ENCODE data around the gene KCNH6. TPM values are rescaled to one million over a fixed set of nuclear protein-coding genes. Genes with fewer than 3 reads are reported as not detected.

KCNH6 gene
- total RNA-seq, 2 experiments from 2014 or later, result not detected

DNA sequence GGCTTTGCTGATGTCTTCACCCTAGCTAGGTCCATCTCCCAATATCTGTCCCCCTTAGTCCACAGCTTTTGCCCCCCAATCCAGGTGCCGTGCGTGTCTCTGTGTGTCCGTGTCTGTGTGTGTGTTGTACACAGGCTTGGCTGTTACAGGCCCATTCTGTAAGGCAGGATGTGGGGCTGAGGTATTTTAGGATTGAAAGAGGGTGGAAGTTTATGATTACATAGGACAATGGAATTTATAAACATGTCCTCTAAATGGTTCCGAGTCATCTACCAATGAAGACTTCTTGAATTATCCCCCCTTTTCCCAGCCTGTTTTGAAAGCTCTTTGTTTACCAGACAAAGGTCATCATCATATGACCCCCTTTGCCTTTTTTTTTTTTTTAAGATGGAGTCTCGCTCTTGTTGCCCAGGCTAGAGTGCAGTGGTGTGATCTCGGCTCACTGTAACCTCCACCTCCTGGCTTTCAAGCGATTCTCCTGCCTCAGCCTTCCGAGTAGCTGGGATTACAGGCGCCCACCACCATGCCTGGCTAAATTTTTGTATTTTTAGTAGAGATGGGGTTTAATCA, 24.4 kb upstream of the KCNH6 start:
- Mint-ChIP-seq H3K27ac (no peak overlapping the region), H3K4me3 (no peak overlapping the region), H3K27me3 (peaks cover 4% of the 10 kb centered on the region), H3K36me3 (no peaks in the 10 kb centered on the region), H3K4me1 (ENCODE audit: low read depth) (no peaks in the 10 kb centered on the region), H3K9me3 (no peaks in the 10 kb centered on the region)
- POLR2A ChIA-PET, result no interaction called here
- DNase-seq, result no peak
- intact Hi-C loops (cut with micrococcal nuclease), result no loop called here
- CTCF ChIA-PET, result interaction anchor here (1.1 to 1.2 kb wide), 2 partner anchors 20 to 131 kb away, joined by 3 read pairs; no protein-coding TSS in a partner anchor

DNA sequence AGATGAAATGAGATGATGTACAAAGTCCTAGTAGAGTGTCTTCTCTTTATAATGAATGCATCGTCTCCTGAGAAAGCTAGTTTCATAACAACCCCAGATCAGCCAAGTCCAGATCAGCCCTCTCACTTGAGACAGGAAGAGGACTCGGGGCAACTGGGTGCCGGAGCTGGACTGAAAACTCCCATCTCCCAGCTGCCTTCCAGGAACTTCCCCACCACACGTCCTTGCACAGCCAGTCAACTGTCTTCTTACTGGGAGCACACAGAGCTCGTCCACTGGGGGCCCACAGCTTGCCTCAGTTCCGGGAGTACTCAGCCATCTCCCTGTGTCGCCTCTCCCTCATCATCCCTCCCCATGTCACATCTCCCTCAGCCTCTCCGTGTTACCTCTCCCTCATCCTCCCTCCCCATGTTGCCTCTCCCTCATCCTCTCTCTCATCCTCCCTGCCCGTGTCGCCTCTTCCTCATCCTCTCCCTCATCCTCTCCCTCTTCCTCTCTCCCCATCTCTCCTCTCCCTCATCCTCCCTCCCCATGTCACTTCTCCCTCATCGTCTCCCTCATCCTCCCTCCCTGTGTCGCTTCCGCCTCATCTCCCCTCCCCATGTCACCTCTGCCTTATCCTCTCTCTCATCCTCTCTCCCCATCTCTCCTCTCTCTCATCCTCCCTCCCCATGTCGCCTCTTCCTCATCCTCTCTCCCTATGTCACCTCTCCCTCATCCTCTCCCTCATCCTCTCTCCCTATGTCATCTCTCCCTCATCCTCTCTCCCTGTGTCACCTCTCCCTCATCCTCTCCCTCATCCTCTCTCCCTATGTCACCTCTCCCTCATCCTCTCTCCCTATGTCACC, 22.4 kb upstream of the KCNH6 start:
- Mint-ChIP-seq H3K4me1 (ENCODE audit: low read depth) (no peaks in the 10 kb centered on the region), H3K4me3 (no peak overlapping the region), H3K27me3 (peaks cover 8% of the 10 kb centered on the region), H3K36me3 (peaks cover 6% of the 10 kb centered on the region), H3K9me3 (peaks cover 8% of the 10 kb centered on the region), H3K27ac (no peak overlapping the region)
- DNase-seq, result no peak
- intact Hi-C loops (cut with micrococcal nuclease), result no loop called here
- ChIA-PET CTCF (no interaction called here), POLR2A (no interaction called here)

DNA sequence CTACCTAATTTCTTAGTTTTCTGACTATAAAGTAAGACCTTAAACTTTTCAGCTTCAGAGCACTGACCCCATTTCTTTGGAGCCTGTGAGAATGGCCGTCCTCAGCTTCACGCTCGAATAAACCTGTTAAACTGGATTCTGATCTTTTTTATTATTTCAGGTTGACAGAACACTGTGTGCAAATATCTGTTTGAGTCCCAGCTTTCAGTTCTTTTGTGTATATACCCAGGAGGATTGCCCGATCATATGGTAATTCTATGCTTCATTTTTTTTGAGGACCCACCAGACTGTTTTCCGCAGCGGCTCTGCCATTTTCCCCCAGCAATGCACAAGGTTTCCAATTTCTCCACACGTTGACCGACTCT, 19.8 kb upstream of the KCNH6 start:
- H3K9me3 Mint-ChIP-seq, result peaks cover 9% of the 10 kb centered on the region
- H3K4me1 Mint-ChIP-seq (ENCODE audit: low read depth), result no peaks in the 10 kb centered on the region
- CTCF ChIA-PET, result interaction anchor here (0.6 to 1.2 kb wide), 3 partner anchors 24 to 109 kb away, joined by 3 to 7 read pairs (median 3); no protein-coding TSS in a partner anchor
- peak overlapping the region; percentile 39 for H3K27ac Mint-ChIP-seq
- peaks cover 7% of the 10 kb centered on the region for H3K36me3 Mint-ChIP-seq
- DNase-seq, result no peak
- no peak overlapping the region for H3K4me3 Mint-ChIP-seq
- intact Hi-C loops (cut with micrococcal nuclease), result no loop called here
- H3K27me3 Mint-ChIP-seq, result peaks cover 20% of the 10 kb centered on the region
- POLR2A ChIA-PET, result no interaction called here

DNA sequence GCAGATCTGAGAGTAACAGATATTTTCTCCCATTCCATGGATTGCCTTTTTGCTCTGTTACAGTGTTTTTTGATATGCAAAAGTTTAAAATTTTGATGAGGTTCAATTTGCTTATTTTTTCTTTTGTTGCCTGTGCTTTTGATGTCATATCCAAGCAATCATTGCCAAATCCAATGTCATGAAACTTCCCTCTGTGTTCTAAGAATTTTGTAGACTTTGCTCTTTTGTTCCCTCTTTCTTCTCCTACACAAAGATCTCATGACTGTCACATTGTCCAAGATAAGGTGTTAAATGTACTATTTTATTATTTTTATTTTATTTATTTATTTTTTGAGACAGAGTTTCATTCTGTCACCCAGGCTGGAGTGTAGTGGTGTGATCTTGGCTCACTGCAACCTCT, 18.9 kb upstream of the KCNH6 start:
- Mint-ChIP-seq H3K9me3 (peaks cover 9% of the 10 kb centered on the region), H3K4me1 (ENCODE audit: low read depth) (no peaks in the 10 kb centered on the region), H3K36me3 (peaks cover 7% of the 10 kb centered on the region), H3K27ac (no peak overlapping the region), H3K4me3 (no peak overlapping the region), H3K27me3 (peaks cover 20% of the 10 kb centered on the region)
- ChIA-PET POLR2A (no interaction called here), CTCF (no interaction called here)
- no peak for DNase-seq
- intact Hi-C loops (cut with micrococcal nuclease), result no loop called here

DNA sequence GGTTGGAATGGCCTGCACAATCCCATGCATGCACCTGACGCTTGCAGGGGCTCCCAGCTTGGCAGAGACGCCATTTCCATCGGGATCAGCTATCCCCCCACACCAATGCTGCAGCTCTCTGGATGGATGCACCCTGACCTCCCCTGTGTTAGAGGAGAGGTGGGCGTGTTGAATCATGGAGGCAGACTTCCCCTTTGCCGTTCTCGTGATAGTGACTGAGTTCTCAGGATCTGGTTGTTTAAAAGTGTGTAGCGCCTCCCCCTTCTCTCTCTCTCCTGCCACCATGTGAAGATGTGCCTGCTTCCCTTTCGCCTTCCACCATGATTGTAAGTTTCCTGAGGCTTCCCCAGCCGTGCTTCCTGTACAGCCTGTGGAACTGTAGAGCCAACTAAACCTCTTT, 17.8 kb upstream of the KCNH6 start:
- Mint-ChIP-seq H3K36me3 (peaks cover 7% of the 10 kb centered on the region), H3K4me1 (ENCODE audit: low read depth) (no peaks in the 10 kb centered on the region), H3K9me3 (peaks cover 9% of the 10 kb centered on the region), H3K27ac (no peak overlapping the region), H3K27me3 (peaks cover 20% of the 10 kb centered on the region), H3K4me3 (no peak overlapping the region)
- intact Hi-C loops (cut with micrococcal nuclease), result no loop called here
- DNase-seq, result no peak
- CTCF ChIA-PET, result interaction anchor here (1.1 kb wide), 1 partner anchor 107 kb away, joined by 3 read pairs; no protein-coding TSS in a partner anchor
- POLR2A ChIA-PET, result no interaction called here

DNA sequence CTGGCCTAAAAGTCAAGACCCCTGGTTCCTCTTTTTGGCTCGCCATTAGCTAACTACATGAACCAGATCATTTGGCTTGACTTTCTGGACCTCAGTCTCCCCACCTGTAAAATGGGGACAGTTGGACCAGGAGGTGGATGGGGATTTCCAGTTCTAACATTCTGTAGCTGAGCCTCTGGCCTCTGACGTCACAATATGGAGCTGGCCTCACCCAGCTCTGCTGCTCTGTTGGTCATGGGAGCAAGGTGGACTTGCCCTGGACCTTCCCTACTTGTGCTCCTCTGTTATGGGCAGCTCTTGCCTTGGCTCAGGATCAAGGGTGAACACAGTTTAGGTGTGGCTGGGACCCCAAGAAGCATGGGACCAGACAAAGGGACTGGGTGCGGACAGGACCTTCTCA, 16.5 kb upstream of the KCNH6 start:
- H3K4me3 Mint-ChIP-seq, result no peak overlapping the region
- no peak overlapping the region for H3K27ac Mint-ChIP-seq
- intact Hi-C loops (cut with micrococcal nuclease), result no loop called here
- H3K9me3 Mint-ChIP-seq, result peaks cover 9% of the 10 kb centered on the region
- POLR2A ChIA-PET, result no interaction called here
- CTCF ChIA-PET, result interaction anchor here (0.8 kb wide), 1 partner anchor 28 kb away, joined by 3 read pairs; no protein-coding TSS in a partner anchor
- H3K4me1 Mint-ChIP-seq (ENCODE audit: low read depth), result no peaks in the 10 kb centered on the region
- H3K36me3 Mint-ChIP-seq, result peaks cover 7% of the 10 kb centered on the region
- H3K27me3 Mint-ChIP-seq, result peaks cover 20% of the 10 kb centered on the region
- no peak for DNase-seq

DNA sequence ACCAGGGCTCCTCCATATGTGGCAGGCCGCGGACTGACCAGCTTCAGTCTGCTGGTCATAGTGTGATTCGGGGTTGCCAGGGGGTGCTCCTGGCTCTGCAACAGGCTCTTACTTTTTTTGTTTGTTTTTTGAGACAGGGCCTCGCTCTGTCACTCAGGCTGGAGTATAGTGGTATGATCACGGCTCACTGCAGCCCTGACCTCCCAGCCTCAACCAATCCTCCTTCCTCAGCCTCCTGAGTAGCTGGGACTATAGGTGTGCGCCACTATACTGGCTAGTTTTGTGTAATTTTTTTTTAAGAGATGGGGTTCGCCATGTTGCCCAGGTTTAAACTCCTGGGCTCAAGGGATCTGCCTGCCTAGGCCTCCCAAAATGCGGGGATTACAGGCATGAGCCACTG, 11.8 kb upstream of the KCNH6 start:
- Mint-ChIP-seq H3K4me3 (no peak overlapping the region), H3K36me3 (no peaks in the 10 kb centered on the region), H3K4me1 (ENCODE audit: low read depth) (peaks cover 5% of the 10 kb centered on the region), H3K27me3 (peaks cover 12% of the 10 kb centered on the region), H3K9me3 (no peaks in the 10 kb centered on the region), H3K27ac (no peak overlapping the region)
- intact Hi-C loops (cut with micrococcal nuclease), result no loop called here
- POLR2A ChIA-PET, result no interaction called here
- CTCF ChIA-PET, result no interaction called here
- DNase-seq, result no peak

DNA sequence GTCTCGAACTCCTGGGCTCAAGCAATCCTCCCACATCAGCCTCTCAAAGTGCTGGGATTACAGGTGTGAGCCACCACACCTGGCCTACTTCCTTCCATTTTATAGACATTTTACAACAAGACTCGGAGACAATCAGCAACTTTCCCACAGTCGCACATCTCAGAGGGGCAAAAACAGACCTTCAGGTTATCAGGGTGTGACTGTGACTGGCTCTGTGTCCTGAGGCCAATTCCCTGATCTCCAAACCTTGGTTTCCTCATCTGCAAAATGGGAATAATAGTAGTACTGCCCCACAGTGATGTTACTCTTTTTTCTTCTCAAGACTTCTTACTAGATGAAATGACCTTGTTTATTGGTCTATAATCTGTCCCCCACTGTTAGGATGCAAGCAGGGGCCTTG, 10.8 kb upstream of the KCNH6 start:
- H3K27ac Mint-ChIP-seq, result no peak overlapping the region
- POLR2A ChIA-PET, result no interaction called here
- CTCF ChIA-PET, result no interaction called here
- DNase-seq, result no peak
- peaks cover 6% of the 10 kb centered on the region for H3K27me3 Mint-ChIP-seq
- intact Hi-C loops (cut with micrococcal nuclease), result no loop called here
- no peak overlapping the region for H3K4me3 Mint-ChIP-seq
- H3K4me1 Mint-ChIP-seq (ENCODE audit: low read depth), result peaks cover 14% of the 10 kb centered on the region
- no peaks in the 10 kb centered on the region for H3K36me3 Mint-ChIP-seq
- no peaks in the 10 kb centered on the region for H3K9me3 Mint-ChIP-seq

DNA sequence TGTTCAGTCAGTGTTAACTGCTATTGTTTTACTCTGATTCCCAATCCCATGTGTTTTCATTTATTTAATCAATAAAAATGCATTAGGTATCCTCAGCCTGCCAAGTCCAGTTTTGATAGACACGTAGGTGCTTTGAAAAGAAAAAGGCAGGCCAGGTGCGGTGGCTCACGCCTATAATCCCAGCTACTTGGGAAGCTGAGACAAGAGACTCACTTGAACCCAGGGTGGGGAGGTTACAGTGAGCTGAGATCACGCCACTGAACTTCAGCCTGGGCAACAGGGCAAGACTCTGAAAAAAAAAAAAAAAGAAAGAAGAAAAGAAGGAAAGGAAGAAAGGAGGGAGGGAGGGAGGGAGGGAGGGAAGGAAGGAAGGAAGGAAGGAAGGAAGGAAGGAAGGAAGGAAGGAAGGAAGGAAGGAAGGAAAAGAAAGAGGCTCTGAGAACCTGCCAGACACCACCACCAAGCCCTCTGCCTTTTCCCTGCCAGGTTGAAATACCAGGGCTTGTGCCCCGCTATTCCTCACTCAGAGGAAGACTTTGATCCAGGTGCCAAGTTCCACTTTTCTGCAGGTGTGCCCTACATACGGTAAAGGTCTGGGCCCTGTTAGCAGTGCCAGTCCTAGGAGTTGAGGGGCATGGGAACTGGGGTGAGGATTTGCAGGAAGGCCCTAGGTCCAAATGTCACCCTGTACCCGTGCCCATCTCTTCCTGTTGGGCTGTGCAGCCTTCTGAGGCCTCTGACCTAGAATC, 10.1 kb upstream of the KCNH6 start:
- DNase-seq, result no peak
- CTCF ChIA-PET, result no interaction called here
- POLR2A ChIA-PET, result no interaction called here
- Mint-ChIP-seq H3K4me3 (no peak overlapping the region), H3K27ac (no peak overlapping the region), H3K27me3 (peaks cover 5% of the 10 kb centered on the region), H3K36me3 (no peaks in the 10 kb centered on the region), H3K4me1 (ENCODE audit: low read depth) (peaks cover 18% of the 10 kb centered on the region), H3K9me3 (no peaks in the 10 kb centered on the region)
- intact Hi-C loops (cut with micrococcal nuclease), result no loop called here

DNA sequence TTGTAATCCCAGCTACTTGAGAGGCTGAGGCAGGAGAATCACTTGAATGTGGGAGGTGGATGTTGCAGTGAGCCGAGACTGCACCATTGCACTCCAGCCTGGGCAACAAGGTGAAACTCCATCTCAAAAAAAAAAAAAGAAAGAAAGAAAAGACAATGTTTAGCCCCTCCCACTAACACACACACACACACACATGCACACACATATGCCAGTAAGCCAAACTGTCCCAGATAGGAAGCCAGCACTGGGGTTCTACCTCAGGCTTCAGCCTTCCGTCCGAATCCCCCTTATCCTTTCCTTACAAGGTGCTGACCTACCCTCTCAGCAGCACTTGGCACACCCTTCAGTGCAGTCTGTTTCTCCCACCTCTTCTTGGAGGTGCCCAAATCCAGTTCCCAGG, 8.7 kb upstream of the KCNH6 start:
- no peak overlapping the region for H3K27ac Mint-ChIP-seq

DNA sequence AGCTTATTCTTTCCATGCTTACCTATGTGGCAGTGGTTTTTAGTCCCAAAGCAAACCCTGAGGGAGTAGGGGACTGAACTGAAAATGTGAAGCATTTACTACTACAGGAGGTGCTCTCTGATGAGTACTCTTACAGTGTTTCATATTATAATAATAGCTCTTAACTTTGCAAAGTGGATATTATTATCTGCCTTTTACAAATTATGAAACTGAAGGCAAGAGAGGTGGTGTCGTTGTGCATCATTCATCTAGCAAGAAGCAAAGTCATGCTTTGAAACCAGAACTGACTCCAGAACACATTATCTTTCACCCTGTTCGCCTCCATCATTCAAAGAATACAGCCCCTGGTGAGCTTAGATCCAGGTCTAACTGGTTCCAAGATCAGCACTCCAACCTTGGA, 8.2 kb upstream of the KCNH6 start:
- intact Hi-C loops (cut with micrococcal nuclease), result loop anchor here (5.0 kb wide), 2 partner anchors 37 to 97 kb away; partner anchors contain the start of gene DCAF7
- no peak overlapping the region for H3K27ac Mint-ChIP-seq
- ChIA-PET POLR2A (no interaction called here), CTCF (interaction anchor here (1.0 to 1.1 kb wide), 3 partner anchors 82 to 97 kb away, joined by 3 read pairs; no protein-coding TSS in a partner anchor)
- no peaks in the 10 kb centered on the region for H3K9me3 Mint-ChIP-seq
- no peak overlapping the region for H3K4me3 Mint-ChIP-seq
- peaks cover 18% of the 10 kb centered on the region for H3K4me1 Mint-ChIP-seq (ENCODE audit: low read depth)
- peaks cover 4% of the 10 kb centered on the region for H3K27me3 Mint-ChIP-seq
- no peak for DNase-seq
- no peaks in the 10 kb centered on the region for H3K36me3 Mint-ChIP-seq

More for the DNA sequence above, 8.7 kb upstream of the KCNH6 start:
- Mint-ChIP-seq H3K4me1 (ENCODE audit: low read depth) (peaks cover 18% of the 10 kb centered on the region), H3K27me3 (peaks cover 4% of the 10 kb centered on the region), H3K9me3 (no peaks in the 10 kb centered on the region), H3K36me3 (no peaks in the 10 kb centered on the region), H3K4me3 (no peak overlapping the region)
- intact Hi-C loops (cut with micrococcal nuclease), result no loop called here
- CTCF ChIA-PET, result interaction anchor here (1.1 kb wide), 2 partner anchors 83 to 97 kb away, joined by 3 read pairs; no protein-coding TSS in a partner anchor
- no peak for DNase-seq
- POLR2A ChIA-PET, result no interaction called here

DNA sequence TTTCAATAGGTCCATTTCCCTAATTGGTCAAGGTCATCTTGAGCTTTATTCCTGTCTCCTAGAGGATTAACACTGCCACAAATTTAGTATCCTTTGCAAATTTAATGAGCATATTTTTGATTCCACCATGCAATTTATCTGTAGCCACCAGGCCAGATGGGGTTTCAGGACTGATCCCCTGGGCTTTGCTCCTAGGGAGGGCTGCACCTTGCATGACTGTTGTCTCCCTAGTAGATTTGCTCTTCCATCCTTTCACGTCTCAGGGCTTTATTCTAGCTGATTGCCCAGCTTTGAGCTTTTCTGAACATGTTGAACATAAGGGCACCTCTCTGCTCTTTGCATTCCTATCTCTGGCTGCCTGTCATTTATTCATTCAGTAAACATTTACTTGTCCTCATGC, 7.7 kb upstream of the KCNH6 start:
- intact Hi-C loops (cut with micrococcal nuclease), result loop anchor here (5.0 kb wide), 2 partner anchors 37 to 97 kb away; partner anchors contain the start of gene DCAF7
- H3K36me3 Mint-ChIP-seq, result no peaks in the 10 kb centered on the region
- peaks cover 4% of the 10 kb centered on the region for H3K27me3 Mint-ChIP-seq
- H3K4me1 Mint-ChIP-seq (ENCODE audit: low read depth), result peaks cover 18% of the 10 kb centered on the region
- POLR2A ChIA-PET, result no interaction called here
- CTCF ChIA-PET, result interaction anchor here (1.0 to 1.1 kb wide), 3 partner anchors 82 to 96 kb away, joined by 3 read pairs; no protein-coding TSS in a partner anchor
- no peak overlapping the region for H3K4me3 Mint-ChIP-seq
- no peaks in the 10 kb centered on the region for H3K9me3 Mint-ChIP-seq
- no peak for DNase-seq
- no peak overlapping the region for H3K27ac Mint-ChIP-seq

Data from activated CD4-positive, alpha-beta memory T cell treated with anti-CD3 and anti-CD28 coated beads for 36 hours (primary cell).